Thyroid gland (tissue), 4 donors: ENCODE results near the gene MTFMT. TPM values are rescaled to one million over a fixed set of nuclear protein-coding genes. Genes with fewer than 3 reads are reported as not detected.
A peak's percentile ranks its signal among the peaks of the same experiment; 100 is the strongest.

ENCODE experiments used
- DNase-seq, 2 donors: peaks; one replicate each; pipeline ENCODE4 v3.0.0-alpha.2; 2019
- H3K27ac ChIP-seq, 3 donors: fragments of 200-600 bp; sonication (generic); 1 replicate in 2 of 3; 2 replicates in 1 of 3; pipeline ENCODE4 v1.5.1; 2016 to 2019; ENCODE audit warnings: mild to moderate bottlenecking in 1 of 3, moderate library complexity in 1 of 3
- H3K27me3 ChIP-seq: fragments of 200-600 bp; sonication (generic); one replicate; pipeline ENCODE4 v1.5.1; 2019
- H3K36me3 ChIP-seq, 2 donors: fragments of 200-600 bp; sonication (generic); one replicate each; pipeline ENCODE4 v1.5.1; 2016 to 2019
- H3K4me1 ChIP-seq, 2 donors: fragments of 200-600 bp; sonication (generic); one replicate each; pipeline ENCODE4 v1.5.1; 2017 to 2019
- H3K4me3 ChIP-seq, 3 donors: fragments of 200-600 bp; sonication (generic); replicated peaks in 1 of 3; 1 replicate in 2 of 3; 2 replicates in 1 of 3; pipeline ENCODE4 v1.5.1; 2016; ENCODE audit warnings: mild to moderate bottlenecking in 1 of 3
- H3K9me3 ChIP-seq: fragments of 200-600 bp; sonication (generic); one replicate; pipeline ENCODE4 v1.5.1; 2017
- CTCF ChIP-seq, 6 experiments: fragments of 200-600 bp in 3 of 6; fragments of 450-650 bp in 3 of 6; sonication (generic) in 3 of 6; IDR thresholded peaks; one replicate each; pipeline ENCODE4 v1.5.1; 2016 to 2019; ENCODE audit warnings: antibody characterized with exemption in 6 of 6, mild to moderate bottlenecking in 2 of 6, inconsistent platforms in 1 of 6, moderate library complexity in 1 of 6
- POLR2A ChIP-seq, 2 donors: fragments of 450-650 bp; IDR thresholded peaks; one replicate each; pipeline ENCODE4 v1.6.1; 2017; ENCODE audit warnings: antibody characterized with exemption in 2 of 2, mild to moderate bottlenecking in 2 of 2, moderate library complexity in 1 of 2
- WGBS, 2 donors: methylation state at CpG; one replicate each; pipeline ENCODE4 v1.1.5; 2017; 5-methylcytosine and 5-hydroxymethylcytosine counted together
- intact Hi-C: fragments of 100-400 bp; cut with DNase I; formaldehyde crosslinking; loops from one replicate; pipeline ENCODE4 v1.15.1; 2023
- total RNA-seq, 4 donors: library from RNA; depleted of rRNA; stranded (reverse); fragments of >200 nt; gene quantifications; one replicate each; pipeline ENCODE4 v1.2.3, GENCODE V29; 2016

Gene MTFMT
- total RNA-seq, 4 donors from 2014 or later = 20.7 to 31.6 (median 27.1) TPM

GRCh38 chr15:64975390-64975789 is 54.0 kb downstream of the MTFMT start:
- Histone ChIP-seq H3K4me3 (no peak overlapping the region), H3K36me3 (peaks cover 41 to 48% of the 10 kb centered on the region in 2 donors), H3K9me3 (no peaks in the 10 kb centered on the region), H3K4me1 (no peaks in the 10 kb centered on the region), H3K27ac (no peak overlapping the region), H3K27me3 (no peaks in the 10 kb centered on the region)
- DNase-seq = no peak
- TF ChIP-seq POLR2A (IDR thresholded peaks at IDR 0.05) = no peak
- 84 to 87% methylated on average over 5 of the region's 5 CpGs for WGBS, 2 donors
- intact Hi-C loops = no loop called here

GRCh38 chr15:64970698-64971097 is 58.7 kb downstream of the MTFMT start:
- peak; percentile 84 for DNase-seq
- H3K27ac ChIP-seq = peak overlapping the region in 2 of 3 donors; percentile 24 to 51
- 19 to 49% methylated on average over 7 of the region's 7 CpGs for WGBS, 2 donors
- H3K27me3 ChIP-seq = no peaks in the 10 kb centered on the region
- intact Hi-C loops = no loop called here
- TF ChIP-seq CTCF (IDR thresholded peaks at IDR 0.05) = no peak
- TF ChIP-seq POLR2A (IDR thresholded peaks at IDR 0.05) = no peak
- H3K9me3 ChIP-seq = no peaks in the 10 kb centered on the region
- H3K4me1 ChIP-seq = no peaks in the 10 kb centered on the region
- peaks cover 36 to 39% of the 10 kb centered on the region in 2 donors for H3K36me3 ChIP-seq
- H3K4me3 ChIP-seq = no peak overlapping the region

- no peak overlapping the region for H3K4me3 ChIP-seq
- peak; percentile 22 to 24 for DNase-seq
- H3K9me3 ChIP-seq = no peaks in the 10 kb centered on the region
- TF ChIP-seq CTCF (IDR thresholded peaks at IDR 0.05) (no peak), POLR2A (IDR thresholded peaks at IDR 0.05) (no peak)
- no peak overlapping the region for H3K27ac ChIP-seq
- H3K4me1 ChIP-seq = no peaks in the 10 kb centered on the region
- WGBS, 2 donors = 69 to 78% methylated on average over 1 of the region's 1 CpG
- H3K27me3 ChIP-seq = no peaks in the 10 kb centered on the region
- intact Hi-C loops = no loop called here
- H3K36me3 ChIP-seq = peaks cover 38 to 46% of the 10 kb centered on the region in 2 donors
Measured at GRCh38 chr15:64969401-64969800, 60.0 kb downstream of the MTFMT start.

- 92 to 94% methylated on average over 5 of the region's 5 CpGs for WGBS, 2 donors
- peaks cover 61 to 62% of the 10 kb centered on the region in 2 donors for H3K36me3 ChIP-seq
- intact Hi-C loops = no loop called here
Measured at GRCh38 chr15:64961013-64961412, 68.4 kb downstream of the MTFMT start.

GRCh38 chr15:64960153-64960552 is 69.3 kb downstream of the MTFMT start:
- WGBS, 2 donors = 98 to 100% methylated on average over 5 of the region's 6 CpGs
- intact Hi-C loops = no loop called here
- H3K36me3 ChIP-seq = peaks cover 61 to 62% of the 10 kb centered on the region in 2 donors

More at GRCh38 chr15:64961013-64961412, 68.4 kb downstream of the MTFMT start:
- Histone ChIP-seq H3K4me3 (no peak overlapping the region), H3K27me3 (no peaks in the 10 kb centered on the region), H3K9me3 (no peaks in the 10 kb centered on the region), H3K4me1 (no peaks in the 10 kb centered on the region), H3K27ac (no peak overlapping the region)
- no peak for TF ChIP-seq POLR2A (IDR thresholded peaks at IDR 0.05)
- no peak for TF ChIP-seq CTCF (IDR thresholded peaks at IDR 0.05)
- no peak for DNase-seq

More at GRCh38 chr15:64960153-64960552, 69.3 kb downstream of the MTFMT start:
- H3K9me3 ChIP-seq = no peaks in the 10 kb centered on the region
- H3K27me3 ChIP-seq = no peaks in the 10 kb centered on the region
- no peaks in the 10 kb centered on the region for H3K4me1 ChIP-seq
- H3K27ac ChIP-seq = no peak overlapping the region
- no peak for DNase-seq
- H3K4me3 ChIP-seq = no peak overlapping the region
- no peak for TF ChIP-seq POLR2A (IDR thresholded peaks at IDR 0.05)
- TF ChIP-seq CTCF (IDR thresholded peaks at IDR 0.05) = no peak
